ENCODE results near the gene NUAK1. TPM values are rescaled to one million over a fixed set of nuclear protein-coding genes. Genes with fewer than 3 reads are reported as not detected.

NUAK1 gene
- total RNA-seq, 1 donor from 2014 or later, result 40.7 TPM

Other genes with a start within 250 kb of the NUAK1 start
- gene CKAP4, start 109.1 kb upstream of the NUAK1 start, total RNA-seq, result 76.2 and 86.8 TPM in 2 replicates
- 13.4 and 14.8 TPM in 2 replicates for gene TCP11L2, start 163.8 kb upstream of the NUAK1 start, total RNA-seq
- 11.4 and 13.8 TPM in 2 replicates for gene POLR3B, start 218.8 kb upstream of the NUAK1 start, total RNA-seq

All from myocyte (in vitro differentiated cells).